ENCODE measurements around the gene GPD2.
A peak's percentile ranks its signal among the peaks of the same experiment; 100 is the strongest.

The GPD2 gene

DNA sequence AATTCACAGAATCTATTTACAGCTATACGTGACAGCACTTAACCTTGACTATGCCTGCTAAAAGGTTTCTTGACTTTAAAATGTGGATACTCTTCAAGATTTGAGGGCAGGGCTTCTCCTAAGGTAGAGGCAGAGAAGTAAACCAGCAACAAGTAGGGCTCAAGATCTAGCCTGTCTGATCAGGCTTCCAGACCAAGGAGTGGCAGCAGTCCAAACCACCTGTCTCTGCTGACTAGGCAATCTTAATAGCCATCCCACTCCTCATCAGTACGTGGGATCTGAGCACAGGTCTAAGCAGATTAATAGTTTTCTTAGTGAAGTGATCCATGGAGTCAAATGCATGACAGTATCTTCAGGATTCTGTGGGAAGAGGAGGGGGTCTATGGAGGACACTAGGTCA is 100.4 kb downstream of the GPD2 start:
- DNase-seq, result no peak

DNA sequence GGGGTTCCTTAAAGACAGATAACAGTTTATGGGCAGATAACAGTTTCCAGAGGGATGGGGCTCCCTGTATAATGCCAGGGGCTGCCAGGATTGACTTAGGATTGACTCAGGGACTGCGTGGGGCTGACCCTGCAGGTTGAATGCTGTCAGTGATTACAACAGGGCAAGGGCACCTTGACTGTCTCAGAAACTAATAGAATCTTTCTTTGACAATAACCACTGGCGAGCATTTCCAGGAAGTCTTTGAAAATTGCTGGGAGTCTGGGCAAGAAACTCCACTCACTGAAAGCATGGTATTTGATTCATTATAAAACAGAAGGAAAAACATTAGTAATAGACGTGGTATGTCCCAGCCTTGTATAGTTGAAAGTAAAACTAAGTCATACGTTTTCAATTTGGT is 101.0 kb downstream of the GPD2 start:
- DNase-seq, result no peak

DNA sequence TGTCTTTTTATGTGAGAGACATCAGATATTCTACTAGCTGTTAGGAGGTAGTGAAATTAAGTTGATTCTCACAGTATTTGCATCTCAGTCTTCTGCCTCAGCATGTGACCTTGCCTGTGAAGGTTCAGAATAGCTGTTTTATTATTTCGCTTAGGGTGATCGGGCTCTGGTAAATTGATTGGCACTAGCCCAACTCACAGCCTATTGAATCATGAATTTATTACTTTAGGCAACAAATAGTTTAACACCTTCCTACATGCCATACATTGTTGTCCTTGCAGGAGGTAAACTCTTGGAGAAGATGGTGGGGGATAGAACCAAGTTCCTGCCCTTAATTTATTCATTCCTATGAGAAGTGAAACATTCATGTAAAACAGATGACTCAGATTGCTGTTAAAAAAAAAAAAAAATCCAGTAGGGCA is 101.9 kb downstream of the GPD2 start:
- DNase-seq, result no peak

DNA sequence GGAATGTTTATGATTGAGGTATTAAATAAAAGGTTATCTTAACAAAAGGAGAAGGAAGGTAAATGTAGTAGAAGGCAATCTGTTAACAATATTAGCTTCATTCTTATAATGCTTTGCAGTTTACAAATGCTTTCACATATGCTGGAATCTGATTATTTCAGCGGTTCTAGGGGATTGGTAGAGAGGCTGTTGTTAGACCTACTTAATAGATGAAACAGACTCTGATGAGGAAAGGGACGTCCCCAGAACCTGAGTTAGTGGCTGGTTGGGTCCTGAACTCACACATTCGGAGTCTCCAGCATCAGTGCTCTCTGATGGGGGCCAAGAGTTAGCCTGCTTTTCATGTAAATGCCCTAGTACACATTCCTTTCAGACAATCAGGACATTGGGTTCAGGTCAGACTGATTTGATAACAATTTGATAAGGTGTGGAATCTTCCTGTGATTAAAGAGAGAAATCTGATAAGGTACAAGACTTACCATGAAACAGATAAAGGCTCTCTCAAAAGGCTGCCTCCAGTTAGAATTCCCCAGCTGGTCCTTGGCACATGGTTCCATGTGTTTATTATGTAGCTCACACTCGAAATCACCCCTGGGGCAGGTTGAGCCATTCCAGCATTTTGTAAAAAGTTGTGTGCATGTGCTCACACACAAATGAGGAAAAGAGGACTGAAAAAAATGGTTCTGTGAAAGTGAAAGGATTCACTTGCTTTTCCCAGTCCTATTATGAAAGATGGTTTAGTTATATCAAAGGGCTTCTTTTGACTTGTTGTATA is 103.1 kb downstream of the GPD2 start:
- no peak for DNase-seq

DNA sequence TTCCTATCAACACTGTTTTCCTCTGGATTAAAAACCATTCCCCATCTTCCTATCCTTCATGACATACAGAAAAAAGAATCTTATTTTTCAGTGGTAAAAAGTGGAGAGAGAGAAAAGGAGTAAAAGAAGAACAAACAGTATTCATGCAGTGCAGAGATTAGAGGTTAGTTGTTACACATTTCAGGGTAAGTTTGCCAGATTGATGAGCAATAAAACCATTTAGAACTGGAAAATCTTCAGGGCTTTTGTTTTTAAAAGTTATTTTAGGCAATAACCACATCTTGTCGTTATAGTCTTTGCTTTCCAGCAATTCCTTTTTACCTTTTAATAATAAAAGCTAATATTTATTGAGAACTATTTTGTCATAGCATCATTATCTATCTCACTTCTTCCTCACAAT is 104.5 kb downstream of the GPD2 start:
- no peak for DNase-seq

DNA sequence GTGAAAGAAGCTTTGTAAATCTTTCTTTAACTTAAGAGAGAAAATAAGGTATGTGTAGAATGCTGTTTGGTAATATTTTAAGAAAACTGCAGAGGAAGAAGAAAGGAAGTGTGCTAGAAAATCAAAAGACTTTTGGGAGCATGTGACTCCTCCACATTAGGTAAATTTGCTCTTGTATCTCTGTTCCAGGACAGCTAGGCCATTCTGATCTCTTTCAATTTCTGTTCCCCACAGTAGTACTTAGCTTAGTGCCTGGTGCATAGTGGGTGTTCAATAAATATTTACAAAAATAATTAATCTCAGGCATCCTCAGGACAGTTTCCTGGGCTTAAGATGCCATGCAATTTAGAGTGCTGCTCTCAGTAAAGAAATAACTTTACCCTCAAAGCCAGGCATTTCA is 105.0 kb downstream of the GPD2 start:
- no peak for DNase-seq

DNA sequence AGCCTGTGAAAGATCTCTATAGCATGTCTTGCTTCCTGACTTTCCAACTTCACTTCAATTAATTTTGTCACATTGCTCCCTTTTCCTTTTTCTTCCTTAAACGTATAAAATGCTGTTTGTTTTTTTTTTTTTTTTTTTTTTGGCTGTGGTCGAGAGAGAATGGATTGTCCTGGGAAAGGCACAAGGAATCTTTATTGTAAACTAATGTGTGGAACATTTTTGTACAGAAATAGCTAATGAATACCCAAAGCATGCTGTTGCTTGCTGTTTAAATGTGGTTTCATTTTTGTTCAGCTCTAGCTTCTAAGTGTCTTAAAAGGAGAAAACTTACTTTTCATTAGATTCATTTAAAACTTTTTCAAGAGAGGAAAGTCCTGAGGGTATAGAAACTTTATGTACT is 105.5 kb downstream of the GPD2 start:
- no peak for DNase-seq

DNA sequence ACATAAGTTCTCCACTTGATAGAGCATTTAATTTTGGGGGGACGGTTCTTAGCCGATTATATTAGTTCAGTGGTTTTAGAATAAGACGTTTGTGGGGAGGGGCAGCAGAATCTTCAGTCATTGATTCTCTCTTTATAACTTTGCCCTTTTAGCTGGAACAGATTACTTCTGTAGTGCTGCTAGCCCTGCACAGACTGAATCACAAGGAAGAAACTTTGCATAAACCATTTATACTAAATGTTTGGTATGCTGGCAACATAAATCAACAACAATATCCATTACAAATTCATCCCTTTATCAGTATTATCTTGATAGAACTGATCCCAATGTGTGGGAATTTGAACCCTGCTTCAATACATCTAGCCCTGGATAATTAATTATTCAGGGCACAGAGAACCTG is 112.2 kb downstream of the GPD2 start:
- DNase-seq, result no peak

DNA sequence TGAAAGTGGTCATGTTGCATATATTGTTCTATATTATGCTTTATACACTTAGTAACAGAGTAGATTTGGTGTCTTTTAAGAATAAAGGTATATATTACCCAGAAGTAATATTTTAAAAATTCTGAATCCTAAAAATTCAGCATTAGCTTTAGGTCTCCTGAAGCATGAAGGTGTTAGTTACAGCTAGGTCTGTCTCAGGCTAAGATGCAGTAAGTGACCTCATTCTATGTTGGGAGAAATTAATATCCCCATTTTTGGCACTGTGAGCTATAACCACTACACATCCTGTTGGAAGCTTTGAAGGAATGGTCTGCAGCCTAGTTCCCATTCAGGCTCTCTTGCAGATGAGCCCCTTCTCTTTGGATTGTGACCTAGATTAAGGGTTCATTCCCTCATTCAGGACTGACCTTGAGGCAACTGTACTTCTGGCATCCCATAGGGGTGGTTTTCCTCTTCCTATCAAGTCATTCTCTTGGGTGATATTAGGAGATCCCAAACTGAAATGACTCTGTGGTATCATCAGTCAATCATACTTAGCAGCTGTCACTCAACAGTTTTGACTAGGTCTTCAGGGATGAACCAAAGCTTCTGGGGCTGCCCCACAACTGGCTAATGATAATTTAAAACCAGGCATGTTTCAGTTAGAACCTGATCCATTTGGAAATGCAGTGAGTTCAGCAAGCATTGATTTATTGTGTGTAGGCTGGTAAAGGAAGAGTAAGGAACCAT is 117.7 kb downstream of the GPD2 start:
- no peak for DNase-seq

DNA sequence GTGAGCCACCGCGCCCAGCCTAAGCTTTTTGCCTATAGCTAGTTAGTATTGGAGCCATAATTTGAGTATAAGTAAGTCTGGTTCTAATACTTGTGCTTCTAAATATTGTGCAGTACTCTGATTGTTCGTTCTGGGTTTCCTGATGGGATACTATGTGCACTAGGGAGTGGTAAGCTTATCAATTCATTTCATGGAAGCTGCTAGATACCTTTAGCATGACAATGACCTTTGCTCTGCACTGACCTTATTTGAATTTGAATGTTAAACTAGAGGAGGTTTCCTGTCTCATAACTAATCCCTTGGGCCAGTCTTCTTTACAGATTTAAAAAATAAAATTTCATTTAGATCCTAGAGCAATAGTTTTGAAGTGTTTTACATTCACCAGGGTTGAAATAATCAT is 125.1 kb downstream of the GPD2 start:
- DNase-seq, result no peak

DNA sequence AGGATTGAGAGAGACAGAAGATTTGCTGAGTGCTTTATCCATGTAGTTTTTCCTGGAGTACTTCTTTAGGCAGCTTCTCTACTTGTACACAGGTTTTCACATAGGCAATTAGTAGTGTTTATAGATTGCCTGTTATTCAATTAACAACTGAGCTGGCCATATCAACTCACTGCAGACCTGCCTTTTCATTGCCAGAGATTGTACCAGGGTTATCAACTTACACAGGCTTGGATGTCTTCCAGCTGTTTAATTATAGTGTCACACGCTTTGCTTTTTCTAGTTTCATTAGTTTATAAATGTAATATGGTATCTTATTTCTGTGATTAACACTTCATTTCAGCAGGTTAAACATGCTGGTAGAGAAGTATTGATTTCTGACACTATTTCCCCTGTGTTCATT is 125.9 kb downstream of the GPD2 start:
- no peak for DNase-seq

DNA sequence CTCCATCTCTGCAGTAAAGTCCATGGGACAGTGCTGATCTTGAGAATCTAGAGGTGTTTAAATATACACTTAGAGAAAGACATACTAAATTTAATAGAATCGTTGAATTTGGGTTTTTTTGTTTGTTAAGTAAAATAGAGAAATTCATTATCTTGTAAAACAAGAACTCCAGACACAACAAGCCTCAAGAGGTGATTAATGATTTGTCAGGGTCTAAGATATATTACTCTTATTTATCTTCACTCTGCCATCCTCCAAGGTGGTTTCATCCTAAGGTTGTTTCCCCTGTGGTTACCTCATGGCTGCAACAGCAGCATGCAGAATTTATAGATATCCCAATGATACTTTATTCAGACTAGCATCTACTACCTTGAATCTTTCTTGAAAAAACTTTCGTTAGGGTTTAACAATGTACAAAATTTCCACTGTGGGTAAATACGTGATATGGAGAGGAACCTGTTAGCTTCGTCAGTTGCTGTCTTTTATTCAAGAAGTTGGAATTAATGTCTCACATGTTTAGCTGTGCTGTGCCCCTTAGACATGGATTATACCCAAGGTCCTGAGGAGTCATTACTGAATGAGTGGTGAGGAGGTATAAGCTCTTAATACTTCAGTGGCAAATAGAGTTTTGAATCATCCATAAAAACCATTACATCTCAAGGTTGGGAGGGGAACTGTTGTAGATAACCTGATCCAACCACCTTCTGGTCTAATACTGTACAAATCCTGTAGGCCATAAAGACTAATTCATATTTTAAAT is 128.0 kb downstream of the GPD2 start:
- DNase-seq, result no peak

DNA sequence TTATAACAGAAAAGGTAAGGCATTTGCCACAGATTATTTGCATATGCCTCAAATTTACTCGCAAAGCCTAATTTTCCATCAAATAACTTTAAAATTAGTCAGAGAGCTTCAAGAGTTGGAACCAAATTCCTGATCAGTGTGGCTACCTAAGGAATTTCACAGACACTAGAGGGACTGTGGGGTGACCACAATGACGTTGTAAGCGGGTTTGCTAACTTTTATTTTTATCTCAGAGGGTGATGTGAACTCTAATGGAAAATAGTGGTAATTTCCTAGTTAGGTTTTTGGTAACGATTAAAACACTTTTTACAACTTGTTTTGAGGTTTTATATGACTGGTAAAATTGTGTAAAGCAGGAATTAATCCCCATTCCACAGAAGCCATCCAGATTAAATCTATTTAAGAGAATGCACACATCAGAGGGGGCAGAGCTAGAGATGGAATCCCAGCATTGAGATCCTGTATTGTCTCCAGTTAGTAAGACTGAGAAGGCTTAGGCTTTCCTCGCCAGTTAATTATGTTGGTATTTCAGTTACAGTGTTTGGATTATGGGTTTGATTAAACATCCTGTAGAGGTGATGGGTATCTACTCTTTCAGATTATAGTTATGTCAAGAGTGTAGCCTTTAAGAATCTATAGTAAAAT is 129.0 kb downstream of the GPD2 start:
- no peak for DNase-seq

DNA sequence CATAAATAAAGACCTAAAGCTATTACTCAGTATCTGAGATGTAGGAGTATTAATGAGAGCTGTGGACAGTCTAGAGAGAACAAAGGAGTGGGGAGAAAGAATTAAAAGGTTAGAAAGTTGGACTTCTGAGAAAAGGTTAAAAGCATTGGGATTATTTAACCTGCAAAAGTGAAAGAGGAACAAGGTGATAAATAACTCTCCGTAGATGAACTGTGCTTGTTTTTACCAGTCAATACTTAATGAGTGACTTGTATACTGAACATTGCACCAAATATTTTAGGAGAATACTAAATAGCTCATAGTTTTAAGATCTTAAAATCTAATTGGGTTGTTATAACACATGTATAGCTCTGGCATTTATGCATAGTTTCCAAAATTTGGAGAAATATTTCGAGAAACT is 137.5 kb downstream of the GPD2 start:
- DNase-seq, result no peak

DNA sequence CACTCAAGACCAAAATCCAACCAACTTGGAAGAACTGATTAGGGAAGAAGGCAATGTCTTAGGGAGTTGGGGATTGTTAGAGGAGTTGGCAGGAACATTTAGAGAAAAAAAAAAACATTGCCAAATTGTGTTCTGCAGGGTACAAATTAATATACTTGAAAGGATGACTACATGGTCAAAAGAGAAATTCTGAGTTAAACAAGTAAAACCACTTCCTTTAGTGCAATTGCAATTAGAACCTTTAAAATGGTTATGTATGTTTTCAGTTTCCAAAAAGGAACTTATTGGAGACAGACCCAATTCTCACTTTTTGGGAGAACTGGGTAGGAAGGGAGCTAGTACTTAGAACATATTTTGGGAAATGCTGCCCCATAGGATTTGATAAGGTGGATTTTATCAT is 137.9 kb downstream of the GPD2 start:
- no peak for DNase-seq

DNA sequence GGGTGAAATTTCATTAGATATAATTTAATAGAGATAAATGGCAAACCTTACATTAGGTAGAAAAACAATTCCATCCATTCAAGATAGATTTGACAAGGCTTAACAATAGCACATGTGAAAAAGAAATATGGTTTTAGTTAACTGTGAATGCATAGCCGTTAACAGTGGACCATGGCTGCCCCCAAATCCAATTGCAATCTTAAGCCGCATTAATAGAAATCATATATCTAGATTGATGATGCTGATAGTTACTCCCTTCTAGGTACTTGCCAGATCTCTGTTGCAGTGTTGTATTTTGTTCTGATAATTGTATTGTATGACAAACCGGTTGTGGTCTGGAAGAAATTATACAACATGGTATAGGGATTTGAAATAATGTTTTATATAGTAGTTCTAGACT is 139.8 kb downstream of the GPD2 start:
- no peak for DNase-seq

DNA sequence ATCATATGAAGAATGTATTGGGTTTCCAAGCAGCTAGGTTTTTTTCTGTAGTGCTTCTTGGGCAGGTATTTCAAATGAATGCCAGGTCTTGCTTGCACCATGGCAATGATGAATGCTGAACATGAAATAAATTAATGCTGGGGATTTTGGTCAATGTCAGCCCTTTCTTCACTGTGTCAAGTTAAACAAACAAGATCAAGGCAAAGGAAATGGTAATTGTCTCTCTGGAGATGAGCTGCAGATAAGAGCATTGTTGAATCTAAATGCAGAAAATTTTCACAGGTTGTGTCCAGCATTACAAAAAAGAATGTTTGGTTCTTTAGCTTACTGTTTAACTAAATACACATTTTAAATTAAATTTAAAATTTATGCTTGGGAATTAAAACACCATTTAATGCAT is 144.3 kb downstream of the GPD2 start:
- DNase-seq, result no peak

DNA sequence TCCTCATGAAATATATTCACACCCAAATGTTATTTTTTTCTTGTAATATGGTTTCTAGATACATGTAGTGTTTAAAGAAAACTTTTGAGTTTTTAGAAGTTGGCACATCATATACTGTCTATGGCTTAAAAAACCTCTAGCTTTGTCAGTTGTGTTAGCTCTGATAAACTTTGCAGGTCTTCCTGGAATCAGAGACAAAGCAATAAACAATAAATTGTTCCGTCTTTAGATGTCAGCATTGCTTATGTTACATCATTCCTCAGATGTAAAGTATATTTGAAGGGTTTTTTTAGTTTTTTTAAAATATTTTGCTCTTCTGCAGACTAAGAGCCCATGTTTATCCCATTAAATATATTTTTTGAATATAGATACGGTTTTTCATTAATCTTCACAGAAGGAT is 145.1 kb downstream of the GPD2 start:
- no peak for DNase-seq

DNA sequence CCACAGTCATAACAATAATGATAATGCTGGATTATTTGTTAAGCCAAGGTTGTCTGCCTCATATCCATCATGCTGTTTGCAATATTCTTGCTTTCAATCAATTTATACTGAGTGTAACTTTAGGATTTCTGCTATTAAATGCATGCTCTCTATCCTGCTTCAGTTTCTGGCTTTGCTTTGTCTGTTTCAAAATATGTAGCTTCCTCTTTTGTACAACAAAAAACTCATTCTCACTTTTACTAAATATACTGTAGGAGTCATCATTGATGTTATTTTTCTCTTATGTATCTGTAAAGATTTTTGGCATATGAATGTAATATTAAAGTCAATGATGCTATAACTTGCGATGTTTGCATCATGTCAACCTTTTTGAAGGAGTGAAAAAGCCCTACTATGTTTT is 149.3 kb downstream of the GPD2 start:
- DNase-seq, result no peak

DNA sequence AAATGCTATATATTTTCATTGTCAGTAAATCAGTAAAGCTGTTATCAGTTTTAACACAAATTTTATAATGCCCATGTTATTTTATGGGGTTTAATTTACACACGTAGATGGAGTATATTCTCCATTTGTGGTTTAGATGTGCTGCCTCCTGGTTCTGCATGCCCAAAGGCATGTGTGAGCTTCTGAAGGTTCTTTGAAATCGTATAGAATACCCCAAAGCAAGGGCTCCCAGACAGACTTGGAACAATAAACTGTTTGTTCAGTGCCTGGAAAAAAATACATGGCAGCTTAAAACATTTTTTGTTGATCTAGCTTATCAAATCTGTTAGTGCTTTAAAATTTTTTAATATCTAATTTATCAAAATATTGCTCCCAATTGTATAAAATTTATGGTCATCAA is 150.4 kb downstream of the GPD2 start:
- DNase-seq, result no peak

DNA sequence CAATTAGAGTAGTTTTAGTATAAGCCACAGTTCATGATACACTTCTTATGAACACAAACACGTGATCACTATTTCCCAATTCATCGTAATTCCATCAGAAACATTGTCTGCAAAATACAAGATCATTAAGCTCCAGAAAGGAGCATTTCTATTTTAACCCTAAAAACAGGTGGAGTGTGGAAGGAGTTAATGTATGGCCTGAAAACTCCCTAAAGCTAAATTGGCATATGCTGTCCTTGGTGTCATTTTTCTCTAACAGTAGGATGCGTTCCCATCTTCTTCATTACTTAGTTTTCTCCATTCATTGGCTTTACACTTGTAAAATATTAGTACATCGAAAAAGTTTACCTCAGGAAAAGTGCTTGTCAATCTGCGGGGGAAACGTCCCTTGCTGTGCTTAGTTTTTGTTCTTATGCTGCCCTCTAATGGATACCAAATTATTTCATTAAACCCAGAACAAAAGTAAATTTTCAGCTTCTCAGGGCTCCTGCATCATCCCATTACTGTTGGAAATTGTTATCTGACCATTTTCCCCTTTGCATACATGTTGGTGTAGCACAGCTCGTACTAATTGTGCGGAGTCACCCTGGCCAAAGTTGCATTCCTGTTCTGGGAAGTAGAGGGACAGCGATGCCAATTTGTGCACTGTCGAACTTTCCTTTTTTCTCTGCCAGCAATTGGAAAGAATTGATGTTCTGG is 153.4 kb downstream of the GPD2 start:
- peak; percentile 63 for DNase-seq

DNA sequence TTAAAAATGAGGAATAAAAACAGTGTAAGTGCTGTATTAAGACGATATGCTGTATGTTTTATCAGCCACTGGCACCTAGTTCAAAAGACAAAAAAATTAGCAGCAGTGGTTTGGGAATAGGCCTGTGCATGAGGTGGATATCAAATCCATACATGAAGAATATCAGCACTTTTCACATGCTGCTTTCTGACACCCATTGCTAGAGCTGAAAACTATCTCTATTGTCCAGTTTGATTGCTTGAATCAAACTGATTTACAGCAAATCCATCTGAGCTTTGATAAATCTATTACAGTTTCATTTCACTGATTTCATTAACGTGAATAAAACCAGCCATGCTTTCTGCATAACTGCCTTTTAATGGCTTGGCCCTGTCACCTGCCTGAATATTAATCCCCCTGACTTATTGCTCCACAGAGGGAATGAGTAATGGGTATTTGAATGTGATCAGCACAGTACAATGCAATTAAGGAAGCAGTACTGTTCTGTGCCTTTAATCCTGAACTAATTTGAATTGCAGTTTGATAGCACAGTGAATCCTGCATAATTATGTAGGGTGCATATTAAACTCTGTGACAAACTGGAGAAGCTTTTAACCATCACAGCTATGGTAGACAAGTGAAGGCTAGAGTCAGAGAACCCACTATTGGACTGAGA is 154.0 kb downstream of the GPD2 start:
- no peak for DNase-seq

Measured in NCI-H2227 treated with DMSO at 0.1 percent for 48 hours (cell line).